ENCODE data around the gene DGKG. TPM values are rescaled to one million over a fixed set of nuclear protein-coding genes. Genes with fewer than 3 reads are reported as not detected.

Gene DGKG
- total and polyA plus RNA-seq, 9 of the 15 experiments (the other 6 are each of a cell fraction or from before 2014, with no cell fraction given): 0.01 to 0.36 (median 0.15) TPM

DNA sequence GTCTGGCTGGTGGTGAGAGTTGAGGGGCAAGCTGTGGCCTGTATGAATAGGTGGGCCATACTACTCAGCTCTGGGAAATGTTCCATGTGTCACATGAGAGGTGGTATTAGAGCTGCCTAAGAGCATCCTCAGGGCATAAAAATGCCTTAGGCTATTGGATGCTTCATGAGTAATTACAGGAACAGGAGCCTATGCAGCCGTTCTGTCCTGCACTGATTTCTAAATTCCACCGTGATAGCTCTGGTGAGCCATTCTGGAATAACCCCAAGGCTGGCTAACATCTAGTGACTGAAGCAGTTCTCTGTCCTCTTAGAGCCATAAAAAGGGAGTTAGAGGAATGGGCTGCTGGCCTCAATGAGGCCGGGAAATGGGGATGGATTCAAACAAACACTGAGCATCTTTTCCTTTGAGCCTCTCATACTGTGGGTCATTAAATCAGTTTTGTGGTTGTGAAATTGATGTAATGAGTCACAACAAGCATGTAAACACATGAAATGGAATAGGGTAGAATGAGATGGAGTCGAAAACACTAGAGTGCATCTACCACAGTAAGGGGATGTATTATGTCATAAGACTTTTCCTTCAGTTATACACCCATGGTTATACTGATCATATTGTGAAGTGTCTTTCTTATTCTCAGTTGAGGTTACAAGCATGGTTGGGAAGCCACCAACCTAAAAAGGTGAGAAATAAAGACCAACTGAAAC lies 41.0 kb downstream of the DGKG start:
- H2AFZ ChIP-seq (ENCODE audit: low read depth, low read length): no peak overlapping the region
- no peaks in the 10 kb centered on the region for H3K9me1 ChIP-seq (ENCODE audit: control insufficient read depth, insufficient read depth, low read length)
- intact Hi-C loops (cut with micrococcal nuclease): no loop called here
- DNase-seq (ENCODE audit: extremely low read depth in 1 of 4, low spot score in 3 of 4) (no peak), FAIRE-seq (no peak), ATAC-seq (no peak)
- H3K9me3 ChIP-seq (replicated peaks; ENCODE audit: control insufficient read depth, insufficient read depth, low read depth, low read length): no peaks in the 10 kb centered on the region
- peaks cover 0 to 8% of the 10 kb centered on the region in 2 experiments; a peak in 3 of 5 replicates for H3K27me3 ChIP-seq (ENCODE audit: control insufficient read depth in 2 of 2, insufficient read depth in 2 of 2, low read length in 2 of 2)
- BruUV-seq (replicated peaks): no TSS peak
- H3K4me2 ChIP-seq (ENCODE audit: insufficient read depth, low read length): no peak overlapping the region
- in situ Hi-C loops (cut with MboI): no loop called here
- H4K20me1 ChIP-seq (replicated peaks; ENCODE audit: control insufficient read depth, insufficient read depth, low read length): no peaks in the 10 kb centered on the region
- WGBS (ENCODE audit: insufficient coverage, low coverage, missing lambda C conversion rate): 0% methylated on average over 4 of the region's 4 CpGs
- H3K27ac ChIP-seq (ENCODE audit: extremely low read depth, low read depth, low read length): no peak overlapping the region
- no peak overlapping the region for H3K9ac ChIP-seq (ENCODE audit: insufficient read depth in 1 of 2, low read depth in 2 of 2, low read length in 2 of 2)
- POLR2A ChIA-PET: interaction anchor here (1.2 kb wide), 1 partner anchor 12 kb away, joined by 3 read pairs; no protein-coding TSS in a partner anchor
- no peak overlapping the region for H3K4me3 ChIP-seq
- no peaks in the 10 kb centered on the region for H3K36me3 ChIP-seq (ENCODE audit: control insufficient read depth, insufficient read depth, low read length)
- H3K4me1 ChIP-seq (replicated peaks in 1 of 2; ENCODE audit: control insufficient read depth in 2 of 2, insufficient read depth in 2 of 2, low read length in 2 of 2): no peaks in the 10 kb centered on the region
- CTCF ChIA-PET (ENCODE audit: low intra/inter-chr PET ratio): no interaction called here
- H3K79me2 ChIP-seq (ENCODE audit: control insufficient read depth, insufficient read depth, low read length): no peaks in the 10 kb centered on the region
- TF ChIP-seq ZNF717 (CRISPR knock-in tag; IDR thresholded peaks at IDR 0.05) (no peak), STAG1 (CRISPR knock-in tag; IDR thresholded peaks at IDR 0.05; ENCODE audit: borderline replicate concordance) (no peak), FOXP1 (CRISPR knock-in tag; IDR thresholded peaks at IDR 0.05) (no peak), THRB (CRISPR knock-in tag; conservative IDR thresholded peaks at IDR 0.05) (no peak), SRSF9 (IDR thresholded peaks at IDR 0.05; ENCODE audit: borderline replicate concordance, low read depth, low read length) (no peak), MEF2A (IDR thresholded peaks at IDR 0.05; ENCODE audit: control insufficient read depth, low read depth, low read length) (no peak), E2F3 (CRISPR knock-in tag; IDR thresholded peaks at IDR 0.05) (no peak), HMG20A (CRISPR knock-in tag; conservative IDR thresholded peaks at IDR 0.05) (no peak), EWSR1 (IDR thresholded peaks at IDR 0.05; ENCODE audit: borderline replicate concordance, low read depth, partially characterized antibody) (no peak), ZNF644 (tag; IDR thresholded peaks at IDR 0.05; ENCODE audit: low read depth) (no peak), ZNF24 (IDR thresholded peaks at IDR 0.05) (no peak), TRIM24 (IDR thresholded peaks at IDR 0.05) (no peak)
- TF ChIP-seq, protein P1, sequence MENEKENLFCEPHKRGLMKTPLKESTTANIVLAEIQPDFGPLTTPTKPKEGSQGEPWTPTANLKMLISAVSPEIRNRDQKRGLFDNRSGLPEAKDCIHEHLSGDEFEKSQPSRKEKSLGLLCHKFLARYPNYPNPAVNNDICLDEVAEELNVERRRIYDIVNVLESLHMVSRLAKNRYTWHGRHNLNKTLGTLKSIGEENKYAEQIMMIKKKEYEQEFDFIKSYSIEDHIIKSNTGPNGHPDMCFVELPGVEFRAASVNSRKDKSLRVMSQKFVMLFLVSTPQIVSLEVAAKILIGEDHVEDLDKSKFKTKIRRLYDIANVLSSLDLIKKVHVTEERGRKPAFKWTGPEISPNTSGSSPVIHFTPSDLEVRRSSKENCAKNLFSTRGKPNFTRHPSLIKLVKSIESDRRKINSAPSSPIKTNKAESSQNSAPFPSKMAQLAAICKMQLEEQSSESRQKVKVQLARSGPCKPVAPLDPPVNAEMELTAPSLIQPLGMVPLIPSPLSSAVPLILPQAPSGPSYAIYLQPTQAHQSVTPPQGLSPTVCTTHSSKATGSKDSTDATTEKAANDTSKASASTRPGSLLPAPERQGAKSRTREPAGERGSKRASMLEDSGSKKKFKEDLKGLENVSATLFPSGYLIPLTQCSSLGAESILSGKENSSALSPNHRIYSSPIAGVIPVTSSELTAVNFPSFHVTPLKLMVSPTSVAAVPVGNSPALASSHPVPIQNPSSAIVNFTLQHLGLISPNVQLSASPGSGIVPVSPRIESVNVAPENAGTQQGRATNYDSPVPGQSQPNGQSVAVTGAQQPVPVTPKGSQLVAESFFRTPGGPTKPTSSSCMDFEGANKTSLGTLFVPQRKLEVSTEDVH (IDR thresholded peaks at IDR 0.05; ENCODE audit: low read depth, partially characterized antibody): no peak
- TF ChIP-seq, protein P2, sequence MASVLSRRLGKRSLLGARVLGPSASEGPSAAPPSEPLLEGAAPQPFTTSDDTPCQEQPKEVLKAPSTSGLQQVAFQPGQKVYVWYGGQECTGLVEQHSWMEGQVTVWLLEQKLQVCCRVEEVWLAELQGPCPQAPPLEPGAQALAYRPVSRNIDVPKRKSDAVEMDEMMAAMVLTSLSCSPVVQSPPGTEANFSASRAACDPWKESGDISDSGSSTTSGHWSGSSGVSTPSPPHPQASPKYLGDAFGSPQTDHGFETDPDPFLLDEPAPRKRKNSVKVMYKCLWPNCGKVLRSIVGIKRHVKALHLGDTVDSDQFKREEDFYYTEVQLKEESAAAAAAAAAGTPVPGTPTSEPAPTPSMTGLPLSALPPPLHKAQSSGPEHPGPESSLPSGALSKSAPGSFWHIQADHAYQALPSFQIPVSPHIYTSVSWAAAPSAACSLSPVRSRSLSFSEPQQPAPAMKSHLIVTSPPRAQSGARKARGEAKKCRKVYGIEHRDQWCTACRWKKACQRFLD (CRISPR knock-in tag; IDR thresholded peaks at IDR 0.05): no peak
- TF ChIP-seq, protein P3, sequence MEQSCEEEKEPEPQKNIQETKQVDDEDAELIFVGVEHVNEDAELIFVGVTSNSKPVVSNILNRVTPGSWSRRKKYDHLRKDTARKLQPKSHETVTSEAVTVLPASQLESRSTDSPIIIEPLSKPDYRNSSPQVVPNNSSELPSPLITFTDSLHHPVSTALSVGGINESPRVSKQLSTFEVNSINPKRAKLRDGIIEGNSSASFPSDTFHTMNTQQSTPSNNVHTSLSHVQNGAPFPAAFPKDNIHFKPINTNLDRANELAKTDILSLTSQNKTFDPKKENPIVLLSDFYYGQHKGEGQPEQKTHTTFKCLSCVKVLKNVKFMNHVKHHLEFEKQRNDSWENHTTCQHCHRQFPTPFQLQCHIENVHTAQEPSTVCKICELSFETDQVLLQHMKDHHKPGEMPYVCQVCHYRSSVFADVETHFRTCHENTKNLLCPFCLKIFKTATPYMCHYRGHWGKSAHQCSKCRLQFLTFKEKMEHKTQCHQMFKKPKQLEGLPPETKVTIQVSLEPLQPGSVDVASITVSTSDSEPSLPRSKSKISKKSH (CRISPR knock-in tag; IDR thresholded peaks at IDR 0.05): no peak
